Choroid plexus epithelial cell (primary cell): ENCODE results near the gene TMEM43.
"Not testable (repeated sequence)": the region's sequence is repeated elsewhere in the genome, so short reads cannot be mapped to it uniquely, and the experiment has no call there.

Experiments used
- DNase-seq: peaks from one replicate; pipeline ENCODE4 v3.0.0-alpha.2; 2010; ENCODE audit warnings: low read depth
- H3K4me3 ChIP-seq: 2 replicates; pipeline ENCODE4 v1.5.1; 2011; ENCODE audit warnings: low read depth, mild to moderate bottlenecking, control low read depth, low read length, moderate library complexity
- TF ChIP-seq, protein P1 (sequence below): conservative IDR thresholded peaks from 2 replicates; pipeline ENCODE4 v1.5.1; 2011; ENCODE audit warnings: low read depth, mild to moderate bottlenecking, control low read depth, inconsistent platforms, low read length, moderate library complexity

The TMEM43 gene

DNA sequence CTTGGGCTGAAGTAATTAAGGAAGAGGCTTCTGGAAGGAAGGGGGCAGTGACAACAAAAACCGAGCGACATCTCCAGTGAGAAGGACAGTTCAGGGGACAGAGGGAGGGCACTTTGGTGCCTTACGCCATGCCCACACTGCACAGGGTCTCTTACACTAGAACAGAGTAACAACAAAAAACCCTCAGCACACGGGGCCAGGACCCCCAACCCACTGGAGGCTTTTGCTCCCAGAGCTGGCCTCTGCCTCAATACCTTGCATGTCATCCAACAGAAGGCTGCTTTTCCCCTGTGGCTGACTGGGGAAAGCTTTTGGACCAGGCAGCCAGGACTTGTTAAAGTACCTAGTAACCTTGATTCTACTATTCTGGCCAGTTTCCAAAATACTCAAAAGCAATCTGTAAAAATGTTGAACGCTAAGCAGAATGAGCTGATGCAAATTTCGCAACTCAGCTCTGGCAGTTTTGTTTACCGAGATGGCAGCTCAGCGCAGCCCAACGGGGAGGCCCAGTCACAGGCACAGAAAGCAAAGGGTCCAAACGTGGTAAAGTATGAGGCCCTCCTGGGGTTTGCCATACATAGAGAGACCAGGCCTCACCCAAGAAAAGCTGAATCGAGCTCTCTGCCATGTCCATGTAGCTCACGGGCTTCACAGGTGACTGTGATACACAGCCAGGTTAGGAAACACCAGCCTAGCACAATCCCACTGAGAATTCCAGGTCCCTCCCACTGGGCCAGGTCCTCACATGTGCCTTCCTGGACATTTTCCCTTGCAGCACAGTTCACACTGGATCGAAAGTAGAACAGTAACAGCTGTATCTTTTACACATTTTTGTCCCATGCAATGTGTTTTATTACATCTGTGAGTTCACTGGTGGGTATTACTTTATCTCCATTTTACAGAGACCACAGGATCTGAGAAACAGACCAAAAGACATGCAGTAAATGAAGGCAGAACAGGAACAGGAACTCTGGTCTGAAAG is 6.2 kb upstream of the TMEM43 start:
- DNase-seq, result peak; percentile 93
- TF ChIP-seq, protein P1, sequence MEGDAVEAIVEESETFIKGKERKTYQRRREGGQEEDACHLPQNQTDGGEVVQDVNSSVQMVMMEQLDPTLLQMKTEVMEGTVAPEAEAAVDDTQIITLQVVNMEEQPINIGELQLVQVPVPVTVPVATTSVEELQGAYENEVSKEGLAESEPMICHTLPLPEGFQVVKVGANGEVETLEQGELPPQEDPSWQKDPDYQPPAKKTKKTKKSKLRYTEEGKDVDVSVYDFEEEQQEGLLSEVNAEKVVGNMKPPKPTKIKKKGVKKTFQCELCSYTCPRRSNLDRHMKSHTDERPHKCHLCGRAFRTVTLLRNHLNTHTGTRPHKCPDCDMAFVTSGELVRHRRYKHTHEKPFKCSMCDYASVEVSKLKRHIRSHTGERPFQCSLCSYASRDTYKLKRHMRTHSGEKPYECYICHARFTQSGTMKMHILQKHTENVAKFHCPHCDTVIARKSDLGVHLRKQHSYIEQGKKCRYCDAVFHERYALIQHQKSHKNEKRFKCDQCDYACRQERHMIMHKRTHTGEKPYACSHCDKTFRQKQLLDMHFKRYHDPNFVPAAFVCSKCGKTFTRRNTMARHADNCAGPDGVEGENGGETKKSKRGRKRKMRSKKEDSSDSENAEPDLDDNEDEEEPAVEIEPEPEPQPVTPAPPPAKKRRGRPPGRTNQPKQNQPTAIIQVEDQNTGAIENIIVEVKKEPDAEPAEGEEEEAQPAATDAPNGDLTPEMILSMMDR, result no peak

DNA sequence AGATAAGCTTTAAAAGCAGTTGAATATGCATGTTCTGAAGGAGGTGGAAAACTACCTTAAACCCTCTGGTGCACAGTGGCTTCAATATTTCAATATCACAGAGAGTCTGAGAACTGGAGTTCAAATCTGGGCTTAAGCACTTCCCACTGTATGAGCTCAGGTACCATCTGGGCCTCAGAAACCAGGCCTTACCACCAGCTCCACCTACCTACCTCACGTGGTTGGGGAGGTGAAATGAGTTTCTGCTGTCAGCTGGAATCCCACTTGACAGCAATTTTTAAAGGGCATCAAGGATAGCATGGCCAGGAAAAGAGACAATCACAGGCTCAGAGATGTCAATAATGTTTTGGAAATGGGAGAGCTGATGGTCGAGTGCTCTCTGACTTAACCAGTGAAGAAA is 5.2 kb upstream of the TMEM43 start:
- DNase-seq, result no peak
- H3K4me3 ChIP-seq, result no peak overlapping the region
- TF ChIP-seq, protein P1, result no peak

More for the DNA sequence above, 6.2 kb upstream of the TMEM43 start:
- H3K4me3 ChIP-seq, result no peak overlapping the region

DNA sequence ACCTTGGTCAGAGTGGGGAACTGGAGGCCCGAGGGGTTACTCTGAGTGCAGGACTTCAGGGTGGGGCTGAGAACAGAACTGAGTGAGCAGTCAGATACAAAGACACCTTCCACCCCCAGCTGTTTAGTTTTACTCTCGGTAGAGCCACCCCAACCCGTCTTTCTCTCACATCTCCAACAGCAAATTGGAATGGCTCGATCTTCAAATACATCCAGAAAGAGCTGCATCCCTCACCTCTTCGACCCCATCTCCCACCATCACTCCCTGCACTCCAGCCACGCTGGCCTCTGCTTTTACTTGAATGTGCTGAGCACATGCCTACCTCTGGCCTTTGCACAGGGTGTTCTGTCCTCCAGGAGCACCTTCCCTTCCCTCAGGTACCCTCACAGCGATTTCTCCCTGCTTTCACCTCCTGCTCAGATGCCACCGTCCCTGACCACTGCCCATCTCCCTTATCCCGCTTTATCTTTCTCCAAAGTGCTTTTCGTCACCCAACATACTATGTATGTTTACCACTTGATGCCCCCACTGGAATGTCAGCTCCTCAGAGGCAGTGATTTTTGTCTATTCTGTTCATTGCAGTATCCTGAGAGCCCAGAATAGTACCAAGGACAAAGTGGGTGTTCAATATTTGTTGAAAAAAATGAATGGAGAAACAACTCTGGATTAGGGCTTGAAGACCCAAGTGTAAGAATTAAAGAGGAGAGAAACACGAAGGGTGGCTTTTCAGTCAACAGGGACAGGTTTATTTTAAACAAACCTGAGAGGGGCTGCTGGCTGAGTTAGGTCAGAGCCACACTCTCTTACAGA is 4.5 kb upstream of the TMEM43 start:
- no peak overlapping the region for H3K4me3 ChIP-seq
- TF ChIP-seq, protein P1, result no peak
- DNase-seq, result no peak

DNA sequence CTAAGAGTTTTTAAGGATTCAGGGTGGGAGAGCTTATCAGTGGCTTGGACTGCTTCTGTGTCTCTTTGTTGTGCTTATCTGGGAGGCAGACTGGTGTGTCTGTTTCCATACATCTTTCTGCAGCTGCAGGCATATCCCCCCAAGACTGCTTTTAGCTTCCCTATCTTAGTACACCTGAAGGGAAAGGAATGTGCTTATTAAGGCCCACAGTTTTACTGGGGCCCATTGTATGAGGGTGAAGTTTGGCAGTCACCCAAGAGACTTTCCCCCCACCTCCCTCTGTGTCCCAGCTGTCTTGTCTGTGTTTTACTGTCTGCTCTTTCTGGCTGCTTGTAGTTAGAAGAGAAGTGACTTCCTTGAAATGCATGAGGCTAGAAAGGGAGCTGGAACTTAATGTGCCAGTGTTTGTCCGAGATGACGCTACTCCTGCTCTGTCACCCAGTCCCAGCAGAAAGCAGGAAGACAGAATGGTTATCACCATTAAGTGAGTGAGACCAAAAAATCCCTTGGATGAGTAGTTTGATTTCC is 3.9 kb upstream of the TMEM43 start:
- not testable (repeated sequence) for H3K4me3 ChIP-seq

DNA sequence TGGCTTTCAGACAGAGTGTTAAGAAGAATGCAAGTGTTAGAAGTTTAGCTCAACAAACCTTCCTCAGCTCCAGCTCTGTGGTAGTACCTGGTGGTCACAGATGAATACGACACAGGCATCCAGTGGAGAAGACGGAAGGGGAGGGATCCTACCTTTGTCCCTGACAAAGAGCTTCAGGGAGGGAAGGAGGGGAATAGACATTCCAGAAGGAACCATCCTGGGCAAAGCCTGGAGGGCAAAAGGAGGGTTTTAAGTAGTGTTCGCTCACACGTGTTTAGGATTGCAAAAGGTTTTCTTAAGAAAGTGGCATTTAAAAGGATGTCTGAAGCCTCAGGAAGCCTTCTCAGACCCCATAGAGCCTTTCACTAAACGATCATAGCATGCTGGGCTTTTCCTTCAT is 3.0 kb upstream of the TMEM43 start:
- no peak overlapping the region for H3K4me3 ChIP-seq
- TF ChIP-seq, protein P1, result no peak
- no peak for DNase-seq

More for the DNA sequence above, 3.9 kb upstream of the TMEM43 start:
- DNase-seq, result not testable (repeated sequence)

DNA sequence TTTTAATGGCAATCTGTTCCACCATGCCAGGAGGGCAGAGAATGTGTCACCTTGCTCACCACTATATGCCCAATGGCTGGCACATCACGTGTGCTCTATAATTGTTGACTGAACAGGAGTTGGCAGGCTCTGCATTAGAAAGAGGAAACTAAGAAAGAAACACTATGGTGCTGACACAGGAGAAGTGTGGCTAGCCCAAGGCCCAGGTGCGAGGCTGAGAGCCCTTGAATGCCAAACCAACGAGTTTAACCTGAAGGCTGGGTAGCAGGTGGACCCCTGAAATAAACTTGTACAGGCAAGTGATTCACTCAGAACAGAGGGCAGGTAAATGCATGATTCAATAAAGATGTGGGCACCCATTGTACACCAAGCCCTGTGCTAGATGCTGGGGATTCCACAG is 2.6 kb upstream of the TMEM43 start:
- TF ChIP-seq, protein P1, result no peak
- DNase-seq, result no peak
- H3K4me3 ChIP-seq, result no peak overlapping the region
